Endometrial microvascular endothelial cells (primary cell): ENCODE results near the gene MEP1B. TPM values are rescaled to one million over a fixed set of nuclear protein-coding genes. Genes with fewer than 3 reads are reported as not detected.

Source experiments
- in situ Hi-C: cut with HindIII; loops from 2 replicates; pipeline ENCODE4 v1.10.0; 2017; ENCODE audit warnings: low sequenced_read_pairs, low pct_unique_long_range_greater_than_20kb; ENCODE audit errors: inconsistent ontology term
- total RNA-seq: library from RNA; depleted of rRNA; stranded (reverse); fragments of >200 nt; gene quantifications from one replicate; pipeline ENCODE4 v1.2.3, GENCODE V29; 2015; ENCODE audit errors: inconsistent ontology term

Gene MEP1B
- total RNA-seq, 1 donor from 2014 or later: not detected

DNA sequence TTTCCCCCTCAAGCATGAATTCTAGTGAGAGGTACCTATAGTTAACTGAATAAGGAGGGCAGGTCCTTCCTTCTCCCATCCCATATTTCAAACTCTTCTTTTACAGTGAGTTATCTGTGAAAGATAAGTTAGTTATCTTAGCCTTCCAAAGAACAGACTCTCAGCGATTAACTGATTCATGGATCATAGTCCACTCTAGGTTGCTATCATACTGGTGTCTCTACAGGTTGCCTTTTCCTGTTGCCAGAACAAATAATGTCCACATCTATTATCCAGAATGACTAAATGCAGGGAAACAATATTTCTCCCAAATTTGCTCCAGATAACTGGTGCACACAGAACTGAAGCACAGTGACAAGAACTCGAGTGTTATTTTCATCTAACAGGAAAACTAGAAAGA lies 68.3 kb downstream of the MEP1B start:
- in situ Hi-C loops: no loop called here

DNA sequence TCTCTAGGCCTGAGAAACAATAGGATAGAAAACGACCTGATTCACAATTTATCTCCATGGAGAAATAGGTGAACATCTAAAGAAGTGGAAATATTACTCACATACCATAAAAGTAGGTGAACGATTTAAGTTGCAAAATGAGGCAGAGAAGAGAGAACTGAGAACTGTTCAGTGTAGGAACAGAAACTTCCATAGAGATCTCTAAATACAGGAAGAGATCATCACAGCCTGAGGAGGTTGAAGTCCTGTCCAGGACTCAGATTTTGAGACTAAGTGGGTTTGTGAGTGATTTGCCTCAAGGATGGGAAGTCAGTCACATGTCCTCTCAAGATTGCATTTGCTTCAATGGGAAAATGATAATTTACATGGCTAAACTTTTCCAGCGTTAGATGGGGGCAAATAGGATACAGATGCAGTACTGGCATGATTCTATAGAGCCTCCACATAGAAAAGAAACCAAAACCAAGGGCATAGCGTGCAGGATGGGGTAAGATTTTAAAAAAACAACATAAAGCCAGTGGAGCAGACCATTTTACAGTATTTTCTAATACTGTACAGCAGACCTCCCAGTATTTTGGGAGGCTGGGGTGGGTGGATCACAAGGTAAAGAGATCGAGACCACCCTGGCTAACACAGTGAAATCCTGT lies 68.8 kb downstream of the MEP1B start:
- in situ Hi-C loops: no loop called here

DNA sequence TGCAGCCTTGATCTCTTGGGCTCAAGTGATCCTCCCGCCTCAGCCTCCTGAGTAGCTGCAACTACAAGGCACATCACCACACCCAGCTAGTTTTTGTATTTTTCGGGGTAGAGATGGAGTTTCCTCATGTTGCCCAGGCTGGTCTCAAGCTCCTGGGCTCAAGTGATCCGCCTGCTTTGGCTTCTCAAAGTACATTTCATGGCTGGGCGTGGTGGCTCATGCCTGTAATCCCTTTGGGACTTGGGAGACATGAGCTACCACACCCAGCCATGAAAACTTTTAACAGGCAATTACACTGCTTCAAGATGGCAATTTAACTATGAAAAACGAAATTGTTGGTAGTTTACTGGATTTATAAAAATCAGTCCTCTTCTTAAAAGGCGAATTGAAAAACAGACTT lies 69.7 kb downstream of the MEP1B start:
- in situ Hi-C loops: no loop called here

DNA sequence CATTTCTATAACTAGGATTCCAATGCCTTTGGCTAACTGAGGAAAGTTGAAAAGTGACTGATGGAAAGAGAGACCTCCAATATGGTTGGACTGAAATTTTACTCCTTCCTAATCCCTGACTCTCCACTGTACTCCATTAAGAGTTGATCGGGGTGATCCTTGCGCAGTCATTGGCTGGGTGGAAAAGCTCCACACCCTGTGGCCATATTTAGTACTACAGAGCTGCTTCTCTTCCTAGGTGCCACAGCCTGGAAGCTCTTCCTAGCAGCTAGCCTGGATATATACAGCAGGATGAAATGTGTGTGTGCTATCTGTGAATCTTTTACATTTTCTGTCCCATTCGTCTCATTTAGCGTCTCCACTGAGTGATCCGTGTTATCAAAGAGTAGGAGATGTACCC lies 71.2 kb downstream of the MEP1B start:
- in situ Hi-C loops: no loop called here

DNA sequence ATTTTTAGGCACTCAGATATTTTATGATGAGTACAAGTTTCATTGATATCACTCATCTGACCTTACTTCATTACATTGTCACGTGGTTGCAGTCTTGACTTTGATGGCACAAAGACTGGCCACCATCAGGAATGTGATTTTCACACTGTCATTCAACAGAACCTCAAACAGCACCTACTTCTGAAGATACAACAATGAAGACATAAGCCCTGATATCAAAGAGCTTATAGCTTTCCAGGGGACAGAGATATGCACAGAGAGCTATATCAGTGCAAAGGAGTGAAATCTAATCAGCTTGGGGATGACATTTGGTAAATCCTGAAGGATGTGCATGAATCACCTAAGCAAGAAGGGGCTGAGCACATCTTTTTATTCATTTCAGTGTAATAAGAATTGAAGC lies 72.3 kb downstream of the MEP1B start:
- in situ Hi-C loops: no loop called here

DNA sequence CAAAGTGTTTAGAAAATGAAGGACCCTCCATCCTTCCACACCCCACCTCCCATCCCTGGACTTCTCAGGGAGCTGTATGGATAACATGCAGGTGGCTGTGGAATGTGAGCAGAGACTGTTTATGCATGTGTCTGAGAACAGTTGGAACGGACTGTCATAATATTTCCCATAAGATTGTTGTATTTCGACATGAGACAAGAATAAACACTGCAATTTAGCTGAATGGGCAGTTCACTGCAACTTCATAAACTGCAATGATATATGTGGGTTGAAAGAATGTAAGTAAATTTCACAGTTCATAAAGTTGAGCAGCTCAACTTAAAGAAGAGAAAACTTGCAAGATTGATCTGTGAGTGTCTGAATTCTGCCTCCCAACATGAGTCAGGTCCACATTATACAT lies 74.6 kb downstream of the MEP1B start:
- in situ Hi-C loops: no loop called here

DNA sequence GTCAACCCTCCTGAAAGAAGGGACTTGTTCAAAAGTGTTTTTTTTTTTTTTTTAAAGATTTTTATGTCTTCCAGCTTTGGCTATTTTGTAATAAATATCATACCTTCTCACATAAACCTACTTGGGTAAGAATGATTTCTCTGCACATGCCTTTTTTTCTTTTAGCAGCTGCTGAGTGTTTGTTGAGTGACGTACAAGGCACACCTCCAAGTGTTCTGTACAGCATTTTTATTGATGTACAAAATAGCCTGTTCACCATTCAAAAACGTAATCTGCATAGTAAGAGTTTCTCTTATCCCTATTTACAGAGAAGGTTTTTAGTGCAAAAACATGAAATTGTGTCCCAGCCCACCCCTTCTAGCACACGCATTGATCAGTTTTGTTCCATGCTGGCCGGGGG lies 77.6 kb downstream of the MEP1B start:
- in situ Hi-C loops: no loop called here

Other genes starting within 250 kb of the MEP1B start
- gene TRAPPC8, start 246.9 kb upstream of the MEP1B start, total RNA-seq: 41.2 TPM
- gene RNF125, start 171.2 kb upstream of the MEP1B start, total RNA-seq: 0.19 TPM
- gene RNF138, start 98.2 kb upstream of the MEP1B start, total RNA-seq: 60.4 TPM